ENCODE results near the gene EMX1.

DNA sequence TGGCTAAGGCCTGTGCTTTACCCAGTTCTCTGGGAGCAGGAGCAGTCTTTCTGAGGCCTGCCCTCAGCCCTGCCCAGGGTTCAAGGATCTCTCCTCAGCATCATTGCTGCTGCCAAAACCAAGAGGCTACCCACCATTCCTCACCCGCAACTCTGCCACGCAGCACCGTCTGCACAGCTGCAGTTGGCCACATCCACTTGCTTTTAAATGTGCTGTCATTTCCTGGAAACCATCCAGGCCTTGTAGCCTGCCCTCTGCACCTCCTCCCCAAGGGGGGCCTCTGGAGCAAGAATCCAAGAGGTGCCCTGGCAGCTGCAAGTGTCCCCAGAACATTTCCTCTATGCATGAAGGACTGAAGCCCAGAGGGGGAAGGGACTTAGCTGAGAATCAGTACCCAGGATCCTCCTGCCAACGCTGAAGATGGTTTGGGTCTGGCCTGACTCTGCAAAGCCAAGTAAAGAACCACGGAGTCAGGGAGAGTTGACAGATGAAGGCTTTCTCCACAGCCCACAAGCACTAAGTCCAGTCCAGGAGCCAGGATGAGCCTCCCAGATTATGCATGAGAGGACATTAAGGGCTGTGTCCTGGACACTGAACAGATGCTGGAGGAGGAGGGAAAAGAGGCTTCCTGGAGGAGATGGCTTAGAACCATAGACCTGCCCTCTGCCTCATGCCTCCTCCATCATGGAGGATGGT lies 14.9 kb downstream of the EMX1 start:
- TF ChIP-seq, protein P1, sequence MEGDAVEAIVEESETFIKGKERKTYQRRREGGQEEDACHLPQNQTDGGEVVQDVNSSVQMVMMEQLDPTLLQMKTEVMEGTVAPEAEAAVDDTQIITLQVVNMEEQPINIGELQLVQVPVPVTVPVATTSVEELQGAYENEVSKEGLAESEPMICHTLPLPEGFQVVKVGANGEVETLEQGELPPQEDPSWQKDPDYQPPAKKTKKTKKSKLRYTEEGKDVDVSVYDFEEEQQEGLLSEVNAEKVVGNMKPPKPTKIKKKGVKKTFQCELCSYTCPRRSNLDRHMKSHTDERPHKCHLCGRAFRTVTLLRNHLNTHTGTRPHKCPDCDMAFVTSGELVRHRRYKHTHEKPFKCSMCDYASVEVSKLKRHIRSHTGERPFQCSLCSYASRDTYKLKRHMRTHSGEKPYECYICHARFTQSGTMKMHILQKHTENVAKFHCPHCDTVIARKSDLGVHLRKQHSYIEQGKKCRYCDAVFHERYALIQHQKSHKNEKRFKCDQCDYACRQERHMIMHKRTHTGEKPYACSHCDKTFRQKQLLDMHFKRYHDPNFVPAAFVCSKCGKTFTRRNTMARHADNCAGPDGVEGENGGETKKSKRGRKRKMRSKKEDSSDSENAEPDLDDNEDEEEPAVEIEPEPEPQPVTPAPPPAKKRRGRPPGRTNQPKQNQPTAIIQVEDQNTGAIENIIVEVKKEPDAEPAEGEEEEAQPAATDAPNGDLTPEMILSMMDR (conservative IDR thresholded peaks at IDR 0.05; ENCODE audit: low read depth, low read length), result no peak
- TF ChIP-seq EZH2phosphoT487 (IDR thresholded peaks at IDR 0.05; ENCODE audit: borderline replicate concordance, low read length), result no peak
- no peak for TF ChIP-seq EZH2 (IDR thresholded peaks at IDR 0.05; ENCODE audit: low read length, unreplicated experiment)
